Neural progenitor cell (in vitro differentiated cells): Measurements from ENCODE around the gene MSANTD1. TPM values are rescaled to one million over a fixed set of nuclear protein-coding genes. Genes with fewer than 3 reads are reported as not detected.

Source experiments
- DNase-seq: peaks from one replicate; pipeline ENCODE4 v3.0.0-alpha.2; 2016; ENCODE audit warnings: low spot score
- H2AFZ ChIP-seq: fragments of 200-600 bp; sonication (generic); replicated peaks from 2 replicates; pipeline ENCODE4 v1.6.1; 2016; ENCODE audit warnings: antibody characterized with exemption
- H3F3A ChIP-seq: fragments of 200-600 bp; sonication (generic); 2 replicates; pipeline ENCODE4 v1.6.1; 2016; ENCODE audit warnings: antibody characterized with exemption, low read depth
- H3K27ac ChIP-seq: fragments of 200-600 bp; sonication (generic); 2 replicates; pipeline ENCODE4 v1.5.1; 2016; ENCODE audit warnings: mild to moderate bottlenecking
- H3K27me3 ChIP-seq: fragments of 200-600 bp; sonication (generic); 2 replicates; pipeline ENCODE4 v1.6.1; 2016; ENCODE audit warnings: mild to moderate bottlenecking, moderate library complexity
- H3K36me3 ChIP-seq: fragments of 200-600 bp; sonication (generic); 2 replicates; pipeline ENCODE4 v1.5.1; 2016
- H3K4me1 ChIP-seq: fragments of 200-600 bp; sonication (generic); 2 replicates; pipeline ENCODE4 v1.6.1; 2016; ENCODE audit warnings: mixed run types
- H3K4me2 ChIP-seq: fragments of 200-600 bp; sonication (generic); 2 replicates; pipeline ENCODE4 v1.6.1; 2016
- H3K4me3 ChIP-seq: fragments of 200-600 bp; sonication (generic); 2 replicates; pipeline ENCODE4 v1.5.1; 2016
- H3K79me2 ChIP-seq: fragments of 200-600 bp; sonication (generic); 2 replicates; pipeline ENCODE4 v1.6.1; 2016; ENCODE audit warnings: low read depth
- H3K9ac ChIP-seq: fragments of 200-600 bp; sonication (generic); 2 replicates; pipeline ENCODE4 v1.6.1; 2016
- H3K9me3 ChIP-seq: fragments of 200-600 bp; sonication (generic); 2 replicates; pipeline ENCODE4 v1.5.1; 2016; ENCODE audit warnings: low read depth
- H4K20me1 ChIP-seq: fragments of 200-600 bp; sonication (generic); 2 replicates; pipeline ENCODE4 v1.6.1; 2016; ENCODE audit warnings: low read depth
- H3K27ac Mint-ChIP-seq: 3 replicates; pipeline ENCODE4 v1.8.0; 2021; ENCODE audit warnings: mixed read lengths
- H3K27me3 Mint-ChIP-seq: 2 replicates; pipeline ENCODE4 v1.8.0; 2022; ENCODE audit warnings: low read depth, mild to moderate bottlenecking, inconsistent platforms, moderate library complexity, mixed read lengths; ENCODE audit not compliant: insufficient read depth
- H3K36me3 Mint-ChIP-seq: 3 replicates; pipeline ENCODE4 v1.8.0; 2021; ENCODE audit warnings: mixed read lengths
- H3K4me1 Mint-ChIP-seq: 3 replicates; pipeline ENCODE4 v1.8.0; 2021; ENCODE audit warnings: mixed read lengths
- H3K4me3 Mint-ChIP-seq: 3 replicates; pipeline ENCODE4 v1.8.0; 2021; ENCODE audit warnings: mild to moderate bottlenecking, moderate library complexity, mixed read lengths
- H3K9me3 Mint-ChIP-seq: 3 replicates; pipeline ENCODE4 v1.8.0; 2020; ENCODE audit warnings: mixed read lengths
- CTCF ChIP-seq: fragments of 200-600 bp; sonication (generic); IDR thresholded peaks from 2 replicates; pipeline ENCODE4 v1.5.1; 2017; ENCODE audit warnings: antibody characterized with exemption, mild to moderate bottlenecking
- EZH2 ChIP-seq: fragments of 200-600 bp; sonication (generic); IDR thresholded peaks from 2 replicates; pipeline ENCODE4 v1.6.1; 2017; ENCODE audit warnings: antibody characterized with exemption, mild to moderate bottlenecking, moderate library complexity
- EZH2phosphoT487 ChIP-seq: fragments of 200-600 bp; sonication (generic); IDR thresholded peaks from 2 replicates; pipeline ENCODE4 v1.6.1; 2017; ENCODE audit warnings: antibody characterized with exemption
- total RNA-seq: library from RNA; depleted of rRNA; stranded (reverse); fragments of >200 nt; gene quantifications from 2 replicates; pipeline ENCODE4 v1.2.3, GENCODE V29; 2015; ENCODE audit warnings: low replicate concordance

MSANTD1 gene
- total RNA-seq, 1 donor from 2014 or later = 0.17 TPM

DNA sequence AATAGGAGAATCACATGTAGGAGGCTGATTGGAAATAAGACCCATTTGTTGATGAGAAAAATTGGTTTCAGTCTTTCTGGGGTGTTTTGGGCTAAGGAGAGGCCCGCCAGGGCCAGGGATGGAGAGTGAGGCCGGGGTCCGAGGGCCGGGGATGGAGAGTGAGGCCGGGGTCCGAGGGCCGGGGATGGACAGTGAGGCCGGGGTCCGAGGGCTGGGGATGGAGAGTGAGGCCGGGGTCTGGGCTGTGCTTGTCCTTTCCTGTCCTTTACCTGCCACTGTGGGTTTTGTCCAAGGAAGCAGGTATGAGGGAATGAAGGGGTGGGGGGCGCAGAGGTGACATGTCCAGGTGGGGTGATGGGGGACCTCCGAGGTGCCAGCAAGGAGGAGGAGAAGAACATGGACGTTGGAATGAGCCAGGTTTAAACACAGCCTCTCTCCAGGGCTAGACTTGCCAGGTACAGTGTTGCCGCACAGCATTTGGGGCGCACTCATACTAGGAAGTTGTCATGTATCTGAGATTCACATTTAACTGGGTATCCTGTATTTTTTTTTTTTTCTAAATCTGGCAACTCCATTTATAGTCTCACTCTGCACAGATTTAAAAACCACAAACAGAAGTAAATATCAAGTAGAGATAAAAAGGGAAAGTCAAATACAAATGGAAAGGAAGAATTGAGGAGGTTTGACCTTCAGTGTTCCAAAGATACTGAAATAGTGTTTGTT is 52.7 kb downstream of the MSANTD1 start:
- DNase-seq = no peak
- no peak overlapping the region for H3K4me3 Mint-ChIP-seq
- H3K27ac ChIP-seq = no peak overlapping the region
- no peak overlapping the region for H2AFZ ChIP-seq
- no peaks in the 10 kb centered on the region for H3K9me3 ChIP-seq
- no peaks in the 10 kb centered on the region for H3K27me3 ChIP-seq
- H3K4me1 Mint-ChIP-seq = peaks cover 80% of the 10 kb centered on the region
- H3K27ac Mint-ChIP-seq = peak overlapping the region; percentile 80
- no peak overlapping the region for H3K4me2 ChIP-seq
- H3F3A ChIP-seq = peaks cover 19% of the 10 kb centered on the region
- peaks cover 92% of the 10 kb centered on the region for H3K79me2 ChIP-seq
- peaks cover 90% of the 10 kb centered on the region for H4K20me1 ChIP-seq
- H3K4me3 ChIP-seq = no peak overlapping the region
- no peaks in the 10 kb centered on the region for H3K27me3 Mint-ChIP-seq
- H3K9ac ChIP-seq = no peak overlapping the region
- peaks cover 72% of the 10 kb centered on the region for H3K4me1 ChIP-seq
- peaks cover 11% of the 10 kb centered on the region for H3K36me3 Mint-ChIP-seq
- H3K36me3 ChIP-seq = no peaks in the 10 kb centered on the region
- no peak for TF ChIP-seq EZH2
- no peak for TF ChIP-seq EZH2phosphoT487
- no peak for TF ChIP-seq CTCF
- peaks cover 13% of the 10 kb centered on the region for H3K9me3 Mint-ChIP-seq

DNA sequence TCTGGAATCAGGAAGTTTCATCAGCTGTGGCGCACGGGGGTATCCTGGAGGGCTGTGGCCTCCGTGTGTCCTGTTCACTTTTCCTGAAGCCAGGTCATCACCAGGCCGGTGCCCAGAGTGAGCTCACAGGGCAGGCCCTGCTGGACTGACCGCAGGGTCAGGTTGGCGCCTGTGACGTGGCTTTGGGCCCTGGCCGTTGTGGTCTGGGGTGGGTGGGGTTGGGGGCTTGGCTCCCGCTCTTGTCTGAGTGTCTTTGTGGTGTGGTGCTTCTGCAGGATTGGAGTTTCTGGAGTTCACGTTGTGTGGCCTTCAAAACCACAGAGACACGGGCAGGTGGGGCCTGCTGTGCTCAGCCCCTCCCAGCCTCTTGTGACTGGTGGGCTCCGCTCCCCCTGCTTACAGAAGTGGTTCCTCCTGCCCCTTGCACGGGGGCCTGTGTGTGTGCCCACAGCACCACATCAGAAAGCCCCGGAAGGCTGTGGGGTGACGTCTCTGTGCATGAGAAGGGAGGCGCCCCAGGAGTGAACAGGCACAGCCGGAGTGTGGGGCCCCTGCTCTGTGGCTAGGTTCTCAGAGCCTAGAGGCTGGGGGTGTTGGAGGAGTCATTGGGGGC is 53.3 kb downstream of the MSANTD1 start:
- Histone ChIP-seq H2AFZ (no peak overlapping the region), H3K9ac (no peak overlapping the region), H3K4me3 (no peak overlapping the region), H3K79me2 (peaks cover 92% of the 10 kb centered on the region), H3F3A (peaks cover 12% of the 10 kb centered on the region), H3K4me1 (peaks cover 65% of the 10 kb centered on the region), H4K20me1 (peaks cover 89% of the 10 kb centered on the region), H3K27ac (no peak overlapping the region), H3K36me3 (no peaks in the 10 kb centered on the region), H3K4me2 (no peak overlapping the region), H3K27me3 (no peaks in the 10 kb centered on the region), H3K9me3 (no peaks in the 10 kb centered on the region)
- peaks cover 2% of the 10 kb centered on the region for H3K27me3 Mint-ChIP-seq
- peaks cover 11% of the 10 kb centered on the region for H3K36me3 Mint-ChIP-seq
- no peak for DNase-seq
- H3K4me3 Mint-ChIP-seq = no peak overlapping the region
- H3K27ac Mint-ChIP-seq = no peak overlapping the region
- no peak for TF ChIP-seq EZH2phosphoT487
- no peak for TF ChIP-seq EZH2
- no peak for TF ChIP-seq CTCF
- peaks cover 83% of the 10 kb centered on the region for H3K4me1 Mint-ChIP-seq
- peaks cover 9% of the 10 kb centered on the region for H3K9me3 Mint-ChIP-seq

GRCh38 chr4:3302786-3303564 is 54.0 kb downstream of the MSANTD1 start:
- Mint-ChIP-seq H3K27ac (peak overlapping the region; percentile 95), H3K4me1 (peaks cover 90% of the 10 kb centered on the region), H3K36me3 (peaks cover 7% of the 10 kb centered on the region), H3K9me3 (peaks cover 4% of the 10 kb centered on the region), H3K27me3 (peaks cover 2% of the 10 kb centered on the region), H3K4me3 (peak overlapping the region; percentile 67)
- Histone ChIP-seq H4K20me1 (peaks cover 89% of the 10 kb centered on the region), H3K27ac (no peak overlapping the region), H3K4me3 (no peak overlapping the region), H3K4me2 (no peak overlapping the region), H3K9ac (no peak overlapping the region), H3K79me2 (peaks cover 92% of the 10 kb centered on the region), H3K9me3 (no peaks in the 10 kb centered on the region), H2AFZ (no peak overlapping the region), H3K36me3 (no peaks in the 10 kb centered on the region), H3K4me1 (peaks cover 58% of the 10 kb centered on the region), H3K27me3 (no peaks in the 10 kb centered on the region), H3F3A (peaks cover 7% of the 10 kb centered on the region)
- no peak for DNase-seq
- TF ChIP-seq CTCF (no peak), EZH2 (no peak), EZH2phosphoT487 (no peak)
